Vagina (tissue), 2 donors: ENCODE measurements around the gene LPIN1. TPM values are rescaled to one million over a fixed set of nuclear protein-coding genes. Genes with fewer than 3 reads are reported as not detected.

Experiments used
- DNase-seq, 2 donors: peaks; one replicate each; pipeline ENCODE4 v3.0.0-alpha.2; 2017; ENCODE audit errors: extremely low spot score in 2 of 2
- H3K27ac ChIP-seq: fragments of 200-600 bp; sonication (generic); one replicate; pipeline ENCODE4 v1.5.1; 2019
- H3K27me3 ChIP-seq: fragments of 200-600 bp; sonication (generic); one replicate; pipeline ENCODE4 v1.5.1; 2019
- H3K36me3 ChIP-seq, 2 donors: fragments of 200-600 bp; sonication (generic); one replicate each; pipeline ENCODE4 v1.5.1; 2017 to 2019
- H3K4me1 ChIP-seq: fragments of 200-600 bp; sonication (generic); one replicate; pipeline ENCODE4 v1.5.1; 2019
- H3K4me3 ChIP-seq, 2 donors: fragments of 200-600 bp; sonication (generic); 1 replicate in 1 of 2; 2 replicates in 1 of 2; pipeline ENCODE4 v1.5.1; 2016 to 2019
- H3K9me3 ChIP-seq: fragments of 200-600 bp; sonication (generic); one replicate; pipeline ENCODE4 v1.5.1; 2019
- CTCF ChIP-seq, 3 experiments: fragments of 450-650 bp in 2 of 3; fragments of 200-600 bp in 1 of 3; sonication (generic) in 1 of 3; IDR thresholded peaks; one replicate each; pipeline ENCODE4 v1.5.1; 2017 to 2019; ENCODE audit warnings: antibody characterized with exemption in 3 of 3, mild to moderate bottlenecking in 2 of 3, moderate library complexity in 2 of 3
- POLR2A ChIP-seq, 2 donors: fragments of 450-650 bp; IDR thresholded peaks; one replicate each; pipeline ENCODE4 v1.6.1; 2017; ENCODE audit warnings: antibody characterized with exemption in 2 of 2, mild to moderate bottlenecking in 2 of 2, moderate library complexity in 2 of 2
- POLR2AphosphoS5 ChIP-seq, 2 donors: sonication (generic); formaldehyde crosslinking; IDR thresholded peaks; one replicate each; pipeline ENCODE4 v1.9.0; 2017; ENCODE audit warnings: antibody characterized with exemption in 2 of 2, mild to moderate bottlenecking in 2 of 2, low read depth in 1 of 2; ENCODE audit not compliant: insufficient read depth in 1 of 2
- intact Hi-C: fragments of 100-400 bp; cut with DNase I; formaldehyde crosslinking; loops from one replicate; pipeline ENCODE4 v1.15.1; 2023
- total RNA-seq: library from RNA; depleted of rRNA; stranded (reverse); fragments of >200 nt; gene quantifications from one replicate; pipeline ENCODE4 v1.2.3, GENCODE V29; 2016

LPIN1 gene
- total RNA-seq, 1 donor from 2014 or later, result 67.5 TPM

- H3K4me3 ChIP-seq, result no peak overlapping the region
- no peak overlapping the region for H3K27ac ChIP-seq
- H3K9me3 ChIP-seq, result no peaks in the 10 kb centered on the region
- DNase-seq, result no peak
- no peak for TF ChIP-seq POLR2AphosphoS5 (IDR thresholded peaks at IDR 0.05; ENCODE audit: insufficient read depth in 1 of 2, low read depth in 1 of 2)
- no peak for TF ChIP-seq POLR2A (IDR thresholded peaks at IDR 0.05)
- no peak for TF ChIP-seq CTCF (IDR thresholded peaks at IDR 0.05)
- no peaks in the 10 kb centered on the region for H3K27me3 ChIP-seq
- H3K36me3 ChIP-seq, result no peaks in the 10 kb centered on the region
- intact Hi-C loops, result no loop called here
- H3K4me1 ChIP-seq, result no peaks in the 10 kb centered on the region
Measured at GRCh38 chr2:11715987-11716652, 30.3 kb upstream of the LPIN1 start.

DNA sequence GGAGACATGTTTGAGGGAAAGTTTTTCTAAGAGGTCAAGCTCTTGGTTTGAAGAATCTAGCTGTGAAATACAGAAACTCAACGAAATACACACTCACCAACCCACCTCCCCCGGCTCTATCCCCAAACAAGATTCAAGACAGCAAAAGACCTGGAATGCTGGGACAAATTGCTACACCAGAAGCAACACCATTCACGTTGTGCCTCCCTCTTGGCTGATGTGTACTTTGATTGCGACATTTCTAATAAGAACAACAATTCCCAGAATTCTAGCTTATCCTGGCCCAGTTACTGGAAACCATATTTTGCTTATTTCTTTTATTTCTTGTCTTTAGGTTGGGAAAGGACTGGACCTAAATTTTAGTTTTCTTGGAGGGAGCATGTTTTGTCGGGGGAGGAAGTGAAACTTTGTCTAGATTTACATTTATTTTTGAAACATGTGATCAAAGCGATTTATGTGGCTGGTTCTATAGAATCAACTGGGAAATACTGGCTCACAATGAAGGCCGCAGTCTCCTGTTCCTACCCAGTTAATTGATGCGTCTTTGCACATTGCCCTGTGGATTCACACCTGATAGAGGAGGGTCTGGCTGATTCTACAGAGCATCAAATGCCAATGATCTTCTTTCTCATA, 29.6 kb upstream of the LPIN1 start:
- TF ChIP-seq CTCF (IDR thresholded peaks at IDR 0.05) (no peak), POLR2A (IDR thresholded peaks at IDR 0.05) (no peak), POLR2AphosphoS5 (IDR thresholded peaks at IDR 0.05; ENCODE audit: insufficient read depth in 1 of 2, low read depth in 1 of 2) (no peak)
- H3K27me3 ChIP-seq, result no peaks in the 10 kb centered on the region
- no peaks in the 10 kb centered on the region for H3K4me1 ChIP-seq
- no peaks in the 10 kb centered on the region for H3K9me3 ChIP-seq
- H3K36me3 ChIP-seq, result no peaks in the 10 kb centered on the region
- no peak overlapping the region for H3K27ac ChIP-seq
- peak in 1 of 2 donors; percentile 76 for DNase-seq
- intact Hi-C loops, result no loop called here
- no peak overlapping the region for H3K4me3 ChIP-seq

- Histone ChIP-seq H3K36me3 (no peaks in the 10 kb centered on the region), H3K4me1 (no peaks in the 10 kb centered on the region), H3K9me3 (no peaks in the 10 kb centered on the region), H3K27me3 (no peaks in the 10 kb centered on the region), H3K4me3 (no peak overlapping the region), H3K27ac (no peak overlapping the region)
- no peak for DNase-seq
- intact Hi-C loops, result no loop called here
- no peak for TF ChIP-seq POLR2AphosphoS5 (IDR thresholded peaks at IDR 0.05; ENCODE audit: insufficient read depth in 1 of 2, low read depth in 1 of 2)
- TF ChIP-seq POLR2A (IDR thresholded peaks at IDR 0.05), result no peak
- no peak for TF ChIP-seq CTCF (IDR thresholded peaks at IDR 0.05)
Measured at GRCh38 chr2:11717623-11718022, 28.8 kb upstream of the LPIN1 start.

- TF ChIP-seq POLR2A (IDR thresholded peaks at IDR 0.05) (no peak), CTCF (IDR thresholded peaks at IDR 0.05) (no peak), POLR2AphosphoS5 (IDR thresholded peaks at IDR 0.05; ENCODE audit: insufficient read depth in 1 of 2, low read depth in 1 of 2) (no peak)
- Histone ChIP-seq H3K4me3 (no peak overlapping the region), H3K9me3 (no peaks in the 10 kb centered on the region), H3K27ac (no peak overlapping the region), H3K36me3 (no peaks in the 10 kb centered on the region), H3K4me1 (no peaks in the 10 kb centered on the region), H3K27me3 (no peaks in the 10 kb centered on the region)
- no peak for DNase-seq
- intact Hi-C loops, result no loop called here
Measured at GRCh38 chr2:11718606-11719005, 27.8 kb upstream of the LPIN1 start.
